Measurements from ENCODE around the gene PPAT.
"Not testable (repeated sequence)": the region's sequence is repeated elsewhere in the genome, so short reads cannot be mapped to it uniquely, and the experiment has no call there.

The PPAT gene

DNA sequence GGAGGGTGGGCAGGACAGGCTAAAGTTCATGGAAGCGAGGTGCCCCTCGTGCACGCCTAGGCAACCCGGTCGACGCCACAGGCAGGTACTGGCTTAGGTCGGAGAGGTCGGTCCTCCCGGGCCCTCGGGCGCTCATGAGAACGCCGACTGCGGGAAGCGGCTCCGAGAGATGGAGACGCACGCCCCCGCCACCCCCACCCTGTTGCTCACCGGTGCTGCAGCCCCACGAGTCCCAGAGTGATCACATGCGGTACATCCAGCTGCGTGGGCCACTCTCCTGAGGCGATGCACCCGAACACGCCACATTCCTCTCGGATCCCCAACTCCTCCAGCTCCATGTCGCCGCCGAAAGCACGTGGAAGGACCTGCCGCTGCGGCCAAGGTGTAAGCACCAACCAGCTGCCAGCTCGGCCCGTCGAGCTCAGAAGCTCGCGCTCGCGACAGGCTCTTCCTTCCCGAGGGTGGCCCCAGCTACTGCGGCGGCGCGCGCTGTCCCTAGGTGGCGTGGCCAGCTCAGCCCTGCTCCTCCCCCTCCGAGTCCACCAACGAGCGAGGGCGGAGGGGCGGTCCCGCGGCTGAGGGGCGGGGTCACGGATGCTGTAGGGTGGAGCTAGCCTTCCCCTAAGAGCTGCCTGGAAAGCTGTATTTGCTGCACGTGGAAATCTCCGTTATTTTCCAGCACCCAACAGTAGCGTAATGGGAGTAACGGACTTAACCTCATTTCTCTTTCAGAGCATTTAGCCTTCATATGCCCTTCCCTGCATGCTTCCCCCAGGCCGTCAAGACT, at the start of gene PPAT:
PPAT (minus strand) TSS at position 476 of the 787 bp plus-strand sequence; CDS start at position 338, 138 bp downstream.
- DNase-seq: peak; percentile 97

DNA sequence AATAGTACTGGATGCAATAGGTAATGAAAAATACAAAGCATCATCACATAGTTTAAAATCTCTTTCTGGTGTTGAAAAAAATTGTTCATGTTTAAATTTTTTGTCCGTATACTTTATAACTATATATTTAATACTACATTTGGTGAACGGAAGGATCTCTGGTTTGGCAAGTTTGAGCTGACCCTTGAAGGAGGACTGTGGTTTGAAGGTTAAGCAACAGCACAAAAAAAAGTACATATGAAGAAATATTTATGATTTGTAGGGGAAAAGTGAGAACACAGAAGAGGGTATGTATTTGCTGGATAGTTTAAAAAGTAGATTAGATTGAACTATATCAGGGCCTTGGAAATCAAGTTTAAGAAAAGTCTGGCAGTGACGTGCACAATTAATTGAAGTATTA, 45.3 kb upstream of the PPAT start:
- no peak for DNase-seq

DNA sequence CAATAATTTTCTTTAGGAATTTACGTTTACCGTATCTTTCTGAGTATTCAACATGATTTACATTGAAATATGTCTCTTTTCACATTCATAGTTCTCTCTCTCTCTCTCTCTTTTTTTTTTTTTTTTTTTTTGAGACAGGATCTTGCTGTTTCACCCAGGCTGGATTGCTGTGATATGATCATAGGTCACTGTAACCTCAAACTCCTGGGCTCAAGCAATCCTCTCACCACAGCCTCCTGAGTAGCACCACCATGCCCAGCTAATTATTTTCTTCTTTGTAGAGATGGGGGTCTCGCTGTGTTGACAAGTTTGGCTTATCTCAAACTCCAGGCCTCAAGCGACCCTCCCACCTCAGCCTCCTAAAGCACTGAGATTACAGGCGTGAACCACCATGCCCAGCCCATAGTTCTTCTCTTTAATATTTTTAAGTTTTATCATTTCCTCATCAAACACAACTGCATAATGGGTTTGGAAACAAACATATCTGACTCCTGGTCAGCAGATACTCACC, 41.8 kb upstream of the PPAT start:
- DNase-seq: no peak

DNA sequence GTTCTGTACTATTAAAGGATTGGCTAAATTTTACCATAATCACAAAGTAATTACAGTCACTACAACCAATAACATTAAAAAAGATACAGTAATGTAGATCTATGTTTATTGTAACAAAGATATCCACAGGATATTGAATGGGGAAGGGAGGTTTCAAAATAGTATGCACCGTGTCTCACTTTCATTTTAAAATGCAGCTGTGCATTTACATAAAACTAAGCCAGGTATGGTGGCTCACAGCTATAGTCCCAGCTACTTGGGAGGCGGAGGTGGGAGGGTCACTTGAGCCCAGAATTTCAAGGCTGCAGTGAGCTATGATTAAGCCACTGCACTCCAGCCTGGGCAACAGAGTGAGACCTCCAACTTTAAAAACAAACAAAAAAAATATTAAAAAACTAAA, 40.5 kb upstream of the PPAT start:
- no peak for DNase-seq

DNA sequence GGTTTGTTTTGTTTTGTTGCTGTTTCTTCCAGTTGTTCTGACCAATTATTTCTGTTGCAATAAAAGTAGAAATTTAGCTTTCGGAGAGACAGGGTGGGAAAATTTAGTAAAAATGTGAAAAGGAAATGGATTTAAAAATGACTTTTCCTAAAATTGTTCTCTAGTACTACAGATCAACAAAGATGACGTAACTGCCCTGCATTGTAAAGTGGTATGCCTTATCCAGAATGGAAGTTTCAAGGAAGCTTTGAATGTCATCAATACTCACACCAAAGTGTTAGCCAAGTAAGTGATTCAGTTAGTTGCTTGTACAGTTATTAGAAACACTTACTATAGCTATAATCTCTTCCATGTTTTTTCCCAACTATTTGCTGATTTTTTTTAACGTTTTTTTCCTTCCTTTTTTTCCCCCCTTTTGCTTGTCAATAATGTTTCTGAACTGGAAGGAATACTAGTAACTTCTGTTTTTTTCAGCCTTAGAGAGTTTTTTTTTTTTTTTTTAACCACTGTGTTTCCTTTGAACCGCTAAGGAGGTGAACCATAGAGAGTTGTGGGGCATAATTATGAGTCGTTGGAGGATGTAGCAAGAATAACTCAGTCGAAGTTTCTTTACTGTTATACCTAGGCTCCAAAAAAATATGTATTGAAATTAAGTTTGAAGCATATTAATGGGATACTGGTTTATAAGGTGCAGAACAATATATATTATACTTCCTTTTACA, 34.2 kb upstream of the PPAT start:
- DNase-seq: no peak

DNA sequence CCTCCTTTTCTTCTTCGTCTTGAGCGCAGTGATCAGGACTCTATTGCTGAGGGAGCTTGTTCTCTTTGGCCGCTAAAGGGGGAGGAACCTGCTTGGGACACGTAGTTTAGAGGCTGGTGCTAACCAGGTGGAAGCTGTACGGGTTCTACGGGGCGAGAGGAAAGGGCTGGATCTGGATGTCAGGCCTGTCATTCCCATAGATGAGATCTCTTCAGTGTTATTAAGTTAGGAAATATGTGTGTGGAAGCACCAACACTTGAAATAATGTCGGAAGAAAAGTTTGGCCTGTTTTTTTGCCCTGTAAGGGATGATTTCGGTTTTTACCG, 32.6 kb upstream of the PPAT start:
- no peak for DNase-seq

DNA sequence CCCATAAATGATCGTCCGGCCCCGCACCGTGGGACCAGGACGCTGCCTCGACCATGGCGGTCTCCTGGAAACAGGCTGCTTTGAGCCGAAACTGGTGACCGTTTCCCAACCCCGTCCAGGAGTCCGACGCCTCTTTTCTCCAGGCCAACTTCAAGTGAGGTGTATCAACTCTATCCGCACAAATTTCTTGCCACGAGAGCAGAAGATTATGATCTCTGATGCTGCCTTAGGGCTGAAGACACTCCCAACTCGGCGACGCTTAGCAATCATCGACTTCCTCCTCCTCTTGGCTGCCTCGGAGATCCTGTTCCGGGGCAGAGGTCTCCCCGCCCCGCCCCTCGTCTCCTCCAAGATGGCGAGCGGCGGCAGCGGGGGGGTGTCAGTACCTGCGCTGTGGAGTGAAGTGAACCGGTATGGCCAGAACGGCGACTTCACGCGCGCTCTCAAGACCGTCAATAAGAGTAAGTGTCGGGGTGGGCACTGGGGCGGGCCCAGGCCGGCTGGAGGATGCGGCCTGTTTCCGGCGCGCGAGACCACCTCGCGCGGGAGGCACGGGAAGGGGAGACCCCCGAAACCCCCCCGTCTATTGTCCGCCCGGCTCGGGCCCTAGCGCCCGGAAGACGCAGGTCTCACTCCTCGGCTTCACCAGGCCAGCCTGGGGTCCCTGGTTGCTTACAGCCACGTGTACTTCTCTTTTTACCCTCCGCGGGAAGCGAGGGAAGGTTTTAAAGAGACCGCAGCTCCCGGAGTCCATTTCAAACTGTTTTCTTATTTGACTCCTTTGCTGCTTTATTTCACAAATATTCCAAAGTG, 32.1 kb upstream of the PPAT start, which contains the start of gene SRP72:
SRP72 (plus strand) TSS at position 334 of the 813 bp plus-strand sequence; CDS start at position 353, 19 bp downstream.
- peak; percentile 90 for DNase-seq

DNA sequence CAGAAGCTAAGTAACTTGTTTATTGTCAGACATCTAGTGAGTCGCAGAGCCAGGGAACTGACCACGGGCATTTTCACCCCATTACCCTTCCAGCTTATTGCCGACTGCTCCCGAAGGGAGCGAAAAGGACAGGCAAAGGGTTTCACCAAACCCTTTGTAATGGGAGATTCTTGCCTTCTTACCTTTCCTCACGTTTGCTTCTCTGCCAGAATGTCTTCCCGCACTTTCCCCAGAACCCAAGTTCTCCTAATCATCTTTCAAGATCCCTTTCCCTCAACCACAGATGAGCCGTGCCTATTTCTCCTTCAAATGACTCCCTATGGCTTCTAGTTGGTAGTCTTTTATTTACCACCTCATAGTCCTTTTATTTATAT, 31.5 kb upstream of the PPAT start:
- DNase-seq: no peak

DNA sequence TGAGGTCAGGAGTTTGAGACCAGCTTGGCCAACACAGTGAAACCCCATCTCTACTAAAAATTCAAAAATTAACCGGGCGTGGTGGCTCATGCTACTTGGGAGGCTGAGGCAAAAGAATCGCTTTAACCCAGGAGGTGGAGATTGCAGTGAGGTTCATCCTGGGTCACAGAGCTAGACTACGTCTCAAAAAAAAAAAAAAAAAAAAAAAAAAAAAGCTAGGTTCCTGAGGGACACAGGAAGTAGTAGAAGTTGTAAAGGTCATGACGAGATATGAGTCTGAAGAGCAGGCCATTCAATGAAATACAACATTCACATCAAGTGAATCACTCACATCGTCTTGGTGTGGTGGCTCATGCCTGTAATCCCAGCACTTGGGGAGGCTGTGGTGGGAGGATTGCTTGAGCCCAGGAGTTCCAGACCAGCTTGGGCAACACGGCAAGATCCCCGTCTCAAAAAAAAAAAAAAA, 30.9 kb upstream of the PPAT start:
- not testable (repeated sequence) for DNase-seq

DNA sequence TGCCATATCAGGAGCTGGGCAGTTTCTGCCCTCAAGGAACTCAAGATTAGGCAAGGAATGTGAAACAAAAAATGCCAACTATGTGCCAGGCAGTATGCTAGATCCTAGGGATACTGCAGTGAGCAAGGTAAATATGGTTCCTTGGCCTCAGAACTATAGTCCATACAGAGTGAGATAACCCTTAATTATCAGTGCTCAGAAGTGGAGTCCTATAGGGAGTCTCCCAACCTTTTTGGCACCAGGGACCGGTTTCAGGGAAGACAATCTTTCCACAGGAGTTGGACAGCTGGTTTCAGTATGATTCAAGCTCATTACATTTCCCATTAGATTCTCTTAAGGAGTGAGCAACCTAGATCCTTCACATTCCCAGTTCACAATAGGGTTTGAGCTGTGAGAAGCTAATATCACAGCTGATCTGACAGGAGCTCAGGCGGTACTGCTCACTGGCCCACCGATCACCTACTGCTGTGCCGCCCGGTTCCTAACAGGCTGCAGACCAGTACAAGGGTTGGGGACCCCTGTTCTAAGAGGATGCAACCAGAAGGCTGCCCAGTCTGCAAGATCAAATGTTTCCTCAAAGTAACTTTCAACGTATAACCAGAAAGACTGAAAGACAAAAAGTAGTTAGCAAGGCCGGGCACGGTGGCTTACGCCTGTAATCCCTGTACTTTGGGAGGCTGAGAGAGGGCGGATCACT, 30.3 kb upstream of the PPAT start:
- no peak for DNase-seq

DNA sequence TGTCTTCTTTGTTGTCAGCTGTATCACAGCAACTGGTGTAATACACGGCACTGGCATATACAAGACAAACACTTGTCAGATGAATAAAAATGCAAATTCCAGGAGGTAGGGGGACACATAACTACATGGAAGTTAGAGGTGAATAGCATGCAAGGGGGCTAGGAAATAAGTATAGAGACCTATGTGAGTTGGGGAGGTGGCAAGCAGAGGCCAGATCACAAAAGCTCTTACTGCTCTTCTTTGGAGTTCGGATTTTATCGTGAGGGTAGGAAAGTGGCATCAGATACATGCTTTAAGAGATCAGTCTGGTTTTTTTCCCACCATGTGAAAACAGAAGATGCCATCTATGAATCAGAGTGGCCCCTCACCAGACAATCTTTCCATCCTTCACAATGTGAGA, 29.2 kb upstream of the PPAT start:
- no peak for DNase-seq

DNA sequence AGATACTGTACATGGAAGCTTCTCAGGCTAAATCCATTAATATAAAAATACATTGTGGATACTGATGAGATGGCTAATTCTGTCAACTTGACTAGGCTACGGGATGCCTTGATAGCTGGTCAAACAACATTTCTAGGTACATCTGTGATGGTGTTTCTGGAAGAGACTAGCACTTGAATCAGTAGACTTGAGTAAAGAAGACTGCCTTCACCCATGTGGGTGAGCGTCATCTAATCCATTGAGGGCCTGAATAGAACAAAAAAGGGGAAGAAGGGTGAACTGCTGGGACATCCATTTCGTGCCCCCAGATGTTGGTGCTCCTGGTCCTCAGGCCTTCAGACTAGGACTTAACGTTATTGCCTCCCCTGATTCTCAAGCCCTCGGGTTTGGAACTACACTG, 28.3 kb upstream of the PPAT start:
- DNase-seq: no peak

DNA sequence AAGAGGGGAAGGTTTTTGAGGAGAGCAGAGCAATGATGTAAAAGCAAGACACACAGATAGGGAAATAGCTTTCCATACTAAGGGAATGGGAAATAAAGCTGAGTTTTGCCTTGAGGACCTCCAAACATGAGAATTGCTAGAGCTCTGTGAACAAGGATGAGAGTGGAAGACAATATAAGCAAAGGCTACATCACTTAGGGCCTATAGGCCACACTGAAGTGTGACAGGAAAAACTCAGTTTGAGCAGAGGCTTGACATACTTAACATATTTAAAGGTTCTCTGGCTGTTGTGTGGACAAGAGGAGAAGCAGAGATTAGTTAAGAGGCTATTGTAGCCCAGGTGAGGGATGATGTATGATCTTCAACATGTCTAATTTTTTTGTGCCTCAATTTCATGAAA, 26.7 kb upstream of the PPAT start:
- DNase-seq: no peak

DNA sequence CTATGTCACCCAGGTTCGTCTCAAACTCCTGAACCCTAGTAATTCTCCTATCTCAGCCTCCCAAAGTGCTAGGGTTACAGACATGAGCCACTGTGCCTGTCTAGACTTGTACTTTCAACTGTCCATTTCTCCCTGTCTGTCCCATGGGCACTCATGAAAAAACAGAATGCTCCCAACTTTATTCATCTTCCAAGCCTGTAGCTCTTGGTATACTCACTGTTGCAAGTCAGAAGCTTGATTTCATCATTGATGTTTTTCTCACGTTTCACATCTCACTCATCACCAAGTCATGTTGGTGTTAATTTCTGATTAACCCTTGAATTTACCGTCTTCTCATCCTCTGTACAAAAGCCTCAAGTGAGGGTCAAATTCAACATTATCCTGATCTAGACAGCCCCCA, 24.7 kb upstream of the PPAT start:
- no peak for DNase-seq

DNA sequence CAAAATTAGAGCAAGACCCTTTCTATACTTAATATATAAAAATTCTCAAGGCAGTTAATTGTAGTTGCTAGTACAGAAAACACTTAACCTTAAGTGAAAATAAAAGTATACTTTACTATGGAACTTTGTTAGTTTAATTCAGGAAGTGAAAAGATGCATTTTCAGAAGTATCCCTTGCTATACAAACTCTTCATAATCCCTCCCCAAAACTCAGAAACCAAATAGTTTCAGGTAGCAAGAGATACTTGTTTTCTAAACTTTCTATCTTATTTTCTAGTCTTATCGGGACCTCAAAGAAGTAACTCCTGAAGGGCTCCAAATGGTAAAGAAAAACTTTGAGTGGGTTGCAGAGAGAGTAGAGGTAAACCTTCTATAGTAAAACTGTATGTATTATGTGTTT, 14.9 kb upstream of the PPAT start:
- DNase-seq: no peak

DNA sequence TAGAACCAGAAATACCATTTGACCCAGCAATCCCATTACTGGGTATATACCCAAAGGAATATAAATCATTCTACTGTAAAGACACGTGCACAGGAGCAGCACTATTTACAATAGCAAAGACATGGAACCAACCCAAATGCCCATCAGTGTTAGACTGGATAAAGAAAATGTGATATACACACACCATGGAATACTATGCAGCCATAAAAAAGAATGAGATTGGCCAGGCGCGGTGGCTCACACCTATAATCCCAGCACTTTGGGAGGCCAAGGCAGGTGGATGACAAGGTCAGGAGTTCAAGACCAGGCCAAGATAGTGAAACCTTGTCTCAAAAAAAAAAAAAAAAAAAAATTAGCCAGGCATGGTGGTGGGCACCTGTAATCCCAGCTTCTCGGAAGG, 14.1 kb upstream of the PPAT start:
- DNase-seq: not testable (repeated sequence)

DNA sequence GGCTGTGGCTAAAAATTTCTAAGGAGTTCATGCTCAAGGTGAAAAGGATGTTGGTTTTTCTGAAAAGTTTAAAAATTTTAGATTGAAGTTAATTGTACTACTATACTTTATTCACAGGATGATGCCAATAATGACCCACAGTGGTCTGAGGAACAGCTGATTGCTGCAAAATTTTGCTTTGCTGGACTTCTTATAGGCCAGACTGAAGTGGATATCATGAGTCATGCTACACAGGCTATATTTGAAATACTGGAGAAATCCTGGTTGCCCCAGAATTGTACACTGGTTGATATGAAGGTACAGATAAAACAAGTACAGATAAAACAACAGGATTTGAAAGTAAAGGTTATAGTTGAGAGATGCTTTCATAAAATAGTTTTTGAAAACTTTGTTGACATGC, 12.9 kb upstream of the PPAT start:
- no peak for DNase-seq

DNA sequence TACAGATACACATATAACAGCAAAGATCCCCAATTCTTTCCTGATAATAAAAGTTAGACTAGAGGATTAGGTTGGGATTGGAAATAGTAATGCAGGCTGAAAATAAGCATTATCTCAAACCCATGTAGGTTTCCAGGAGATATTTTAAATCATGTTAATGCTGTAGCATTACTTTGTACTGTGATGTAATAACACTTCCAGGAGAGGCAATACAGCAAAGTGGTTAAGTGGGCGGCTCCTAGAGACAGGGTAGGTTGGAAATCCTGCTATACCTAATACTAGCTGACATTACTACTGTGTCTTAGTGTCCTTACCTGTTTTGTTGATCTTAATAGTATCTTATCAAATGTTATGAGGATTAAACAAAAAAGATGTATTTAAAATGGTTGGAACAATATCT, 10.3 kb upstream of the PPAT start:
- DNase-seq: no peak

DNA sequence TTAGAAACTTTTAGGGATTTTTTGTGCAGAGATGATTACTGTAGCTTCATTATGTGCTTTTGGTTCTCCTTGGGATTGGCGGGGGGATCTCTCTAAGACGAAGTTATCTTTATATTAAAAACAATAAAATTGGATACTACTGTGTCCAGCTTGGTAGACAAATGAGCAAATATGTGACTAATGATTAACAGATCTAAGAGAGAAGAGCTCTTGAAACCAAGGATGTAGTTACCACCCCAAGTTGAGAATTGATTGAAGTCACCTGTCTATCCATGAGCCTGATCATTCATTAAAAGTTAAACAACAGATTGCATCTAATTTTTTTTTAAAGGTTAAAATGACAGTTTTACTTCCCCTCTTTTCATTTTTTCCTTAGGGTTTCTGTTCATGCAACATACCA, 9.3 kb upstream of the PPAT start:
- no peak for DNase-seq

DNA sequence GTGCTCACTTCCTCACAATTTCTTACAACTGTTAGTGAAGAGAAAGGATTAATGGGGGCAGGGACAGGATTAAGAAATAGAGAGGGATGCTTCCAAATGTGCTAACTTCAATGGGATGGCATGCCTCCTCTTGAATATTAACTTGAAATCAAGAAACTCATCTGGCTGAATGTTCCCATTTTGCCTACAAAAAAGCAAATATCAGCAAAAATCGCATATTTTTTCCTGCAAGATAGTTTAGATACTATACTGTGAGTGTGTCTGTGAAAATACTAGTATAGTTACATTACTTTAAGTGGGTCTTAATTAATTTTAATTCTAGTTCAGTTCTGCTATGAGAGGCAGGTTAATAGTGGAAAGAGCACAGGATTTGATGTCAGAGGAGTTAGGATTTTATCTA, 5.6 kb upstream of the PPAT start:
- DNase-seq: no peak

DNA sequence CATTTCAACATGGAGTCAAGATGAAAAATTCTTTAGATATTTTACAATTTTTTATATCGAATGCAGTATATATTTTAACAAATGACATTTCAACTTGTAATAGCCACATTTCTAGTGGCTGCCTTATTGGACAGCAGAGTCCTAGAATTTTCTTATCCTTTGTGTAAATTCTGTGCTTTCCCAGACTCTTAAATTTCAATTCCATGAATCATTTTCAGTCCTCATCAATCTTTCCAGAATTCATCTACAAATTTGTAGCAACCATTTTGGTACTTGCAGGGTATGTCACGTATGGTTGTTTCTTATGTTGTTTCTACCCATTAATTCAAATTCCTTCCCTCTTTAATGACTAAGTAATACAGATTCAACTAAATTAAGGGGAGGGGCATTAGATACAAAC, 3.4 kb upstream of the PPAT start:
- no peak for DNase-seq

DNA sequence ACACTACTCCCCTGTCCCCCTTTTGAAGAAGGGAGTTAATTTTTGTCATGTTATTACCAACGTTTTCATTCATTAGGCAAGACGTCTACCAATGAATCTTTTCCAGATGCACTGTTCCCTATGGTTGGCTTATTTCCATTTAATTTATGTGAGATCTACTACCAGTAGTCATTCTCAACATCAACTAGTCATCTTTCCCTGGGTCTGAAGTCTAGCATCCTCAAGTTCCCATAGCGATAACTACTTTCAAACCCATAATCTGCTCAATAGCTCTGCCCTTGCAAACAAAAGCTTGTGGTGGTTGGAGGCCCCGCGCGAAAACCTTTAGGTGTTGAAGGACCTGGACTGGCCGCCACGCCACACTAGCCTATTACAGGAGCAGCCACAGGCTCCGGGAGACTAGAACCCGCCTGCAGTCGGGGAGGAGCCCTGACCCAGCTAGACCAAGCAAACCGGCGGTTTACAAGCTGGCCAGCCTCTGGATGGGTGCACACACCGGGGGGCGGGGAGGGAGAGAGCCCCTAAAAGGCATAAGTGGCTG, 746 bp downstream of the PPAT start:
- peak; percentile 19 for DNase-seq

DNA sequence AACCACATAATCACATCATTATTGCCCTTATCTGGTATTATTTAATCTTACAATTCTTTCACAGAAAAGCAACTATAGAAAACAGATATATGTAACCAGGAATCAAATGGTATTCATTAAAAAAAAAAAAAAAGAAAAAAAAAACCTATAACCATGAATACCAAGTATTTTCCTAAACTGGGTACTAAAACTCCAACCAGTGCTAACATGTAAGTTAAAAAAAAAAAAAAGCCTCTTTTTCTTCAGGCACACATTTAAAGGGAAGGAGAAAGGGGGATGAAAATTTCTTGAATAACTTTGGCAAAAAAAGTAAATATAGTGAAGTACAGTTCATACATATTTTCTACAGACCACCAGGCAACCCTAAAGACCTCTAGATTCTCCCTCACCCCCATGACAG, 2.1 kb downstream of the PPAT start:
- no peak for DNase-seq
